Measurements from ENCODE around the gene MRPS6. TPM values are rescaled to one million over a fixed set of nuclear protein-coding genes. Genes with fewer than 3 reads are reported as not detected.

MRPS6 gene
- total RNA-seq, 2 experiments from 2014 or later = 102 to 117 TPM

DNA sequence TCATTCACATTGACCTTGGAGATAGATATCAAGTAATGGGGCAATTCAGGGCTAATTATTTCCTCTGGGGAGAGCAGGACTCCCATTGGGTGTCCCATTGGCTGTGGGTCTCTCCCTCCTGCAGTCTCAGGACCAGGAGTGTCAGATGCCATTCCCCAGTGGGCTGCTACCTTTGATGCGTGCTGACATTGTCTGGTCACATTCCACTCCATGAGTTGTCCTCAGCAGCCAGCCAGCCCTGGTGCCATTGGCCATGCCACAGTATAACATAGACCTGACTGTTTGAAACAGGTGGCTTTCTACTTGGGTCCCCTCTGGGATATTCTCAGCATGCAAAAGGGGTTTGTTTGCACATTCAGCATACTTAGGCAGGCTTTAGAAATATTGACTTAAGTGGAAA lies 118.5 kb downstream of the MRPS6 start:
- no peak overlapping the region for H3K4me3 Mint-ChIP-seq
- intact Hi-C loops (cut with DNase I, micrococcal nuclease) = no loop called here

More for the DNA sequence above, 118.5 kb downstream of the MRPS6 start:
- peaks cover 23% of the 10 kb centered on the region for H3K4me1 Mint-ChIP-seq
- no peaks in the 10 kb centered on the region for H3K27me3 Mint-ChIP-seq
- no peaks in the 10 kb centered on the region for H3K36me3 Mint-ChIP-seq (ENCODE audit: low read depth)
- ATAC-seq (no peak), DNase-seq (no peak)
- peak overlapping the region; percentile 11 for H3K27ac Mint-ChIP-seq
- ChIA-PET CTCF (interaction anchor here (1.2 kb wide), 1 partner anchor 10 kb away, joined by 5 read pairs; no protein-coding TSS in a partner anchor), POLR2A (no interaction called here)
- H3K9me3 Mint-ChIP-seq (ENCODE audit: low read depth) = no peaks in the 10 kb centered on the region

Other genes starting within 250 kb of the MRPS6 start
- 100 to 1,000 TPM; 177 to 238 TPM for gene ATP5PO, start 157.8 kb upstream of the MRPS6 start, total RNA-seq
- 10 to 100 TPM; 18.2 to 22.9 TPM for gene SLC5A3, start within 50 bp of the MRPS6 start, total RNA-seq